D721Med (cell line): ENCODE results near the gene MATK.

Experiments used
- DNase-seq: peaks from one replicate; pipeline ENCODE4 v3.0.0; 2011; ENCODE audit warnings: low spot score; ENCODE audit not compliant: insufficient read length
- FAIRE-seq: peaks from 2 replicates; lab custom pipeline; 2011; peaks lifted over from hg19 to GRCh38; lab: Jason Lieb, UNC
- TF ChIP-seq, protein P1 (sequence below): IDR thresholded peaks from 2 replicates; pipeline ENCODE4 v1.5.1; 2012; ENCODE audit warnings: mild to moderate bottlenecking, control low read depth; ENCODE audit not compliant: insufficient read depth; ENCODE audit errors: missing control alignments

The MATK gene

GRCh38 chr19:3780786-3781304, 5.3 kb downstream of the MATK start:
- no peak for FAIRE-seq
- DNase-seq = no peak
- TF ChIP-seq, protein P1, sequence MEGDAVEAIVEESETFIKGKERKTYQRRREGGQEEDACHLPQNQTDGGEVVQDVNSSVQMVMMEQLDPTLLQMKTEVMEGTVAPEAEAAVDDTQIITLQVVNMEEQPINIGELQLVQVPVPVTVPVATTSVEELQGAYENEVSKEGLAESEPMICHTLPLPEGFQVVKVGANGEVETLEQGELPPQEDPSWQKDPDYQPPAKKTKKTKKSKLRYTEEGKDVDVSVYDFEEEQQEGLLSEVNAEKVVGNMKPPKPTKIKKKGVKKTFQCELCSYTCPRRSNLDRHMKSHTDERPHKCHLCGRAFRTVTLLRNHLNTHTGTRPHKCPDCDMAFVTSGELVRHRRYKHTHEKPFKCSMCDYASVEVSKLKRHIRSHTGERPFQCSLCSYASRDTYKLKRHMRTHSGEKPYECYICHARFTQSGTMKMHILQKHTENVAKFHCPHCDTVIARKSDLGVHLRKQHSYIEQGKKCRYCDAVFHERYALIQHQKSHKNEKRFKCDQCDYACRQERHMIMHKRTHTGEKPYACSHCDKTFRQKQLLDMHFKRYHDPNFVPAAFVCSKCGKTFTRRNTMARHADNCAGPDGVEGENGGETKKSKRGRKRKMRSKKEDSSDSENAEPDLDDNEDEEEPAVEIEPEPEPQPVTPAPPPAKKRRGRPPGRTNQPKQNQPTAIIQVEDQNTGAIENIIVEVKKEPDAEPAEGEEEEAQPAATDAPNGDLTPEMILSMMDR = no peak

- FAIRE-seq (no peak), DNase-seq (no peak)
- TF ChIP-seq, protein P1 = no peak
Observed at GRCh38 chr19:3778899-3779723, 7.1 kb downstream of the MATK start.

- DNase-seq = no peak
- TF ChIP-seq, protein P1 = no peak
- FAIRE-seq = no peak
Observed at GRCh38 chr19:3778104-3778867, 7.9 kb downstream of the MATK start.

- no peak for DNase-seq
- TF ChIP-seq, protein P1 = no peak
- no peak for FAIRE-seq
Observed at GRCh38 chr19:3776479-3777040, 9.6 kb downstream of the MATK start.

- DNase-seq (no peak), FAIRE-seq (no peak)
Observed at GRCh38 chr19:3775831-3776230, 10.3 kb downstream of the MATK start.

GRCh38 chr19:3775374-3775711, 10.8 kb downstream of the MATK start:
- DNase-seq (no peak), FAIRE-seq (no peak)
- TF ChIP-seq, protein P1 = no peak

More at GRCh38 chr19:3775831-3776230, 10.3 kb downstream of the MATK start:
- TF ChIP-seq, protein P1 = no peak
